GM12892 (cell line): ENCODE results near the gene ASB2.

Source experiments
- POLR2A ChIP-seq: IDR thresholded peaks from 2 replicates; pipeline ENCODE4 v1.6.1; 2011; ENCODE audit warnings: low read depth, low read length, control low read depth
- POLR2AphosphoS5 ChIP-seq: IDR thresholded peaks from 2 replicates; pipeline ENCODE4 v1.6.1; 2011; ENCODE audit warnings: low read depth, low read length, control low read depth

DNA sequence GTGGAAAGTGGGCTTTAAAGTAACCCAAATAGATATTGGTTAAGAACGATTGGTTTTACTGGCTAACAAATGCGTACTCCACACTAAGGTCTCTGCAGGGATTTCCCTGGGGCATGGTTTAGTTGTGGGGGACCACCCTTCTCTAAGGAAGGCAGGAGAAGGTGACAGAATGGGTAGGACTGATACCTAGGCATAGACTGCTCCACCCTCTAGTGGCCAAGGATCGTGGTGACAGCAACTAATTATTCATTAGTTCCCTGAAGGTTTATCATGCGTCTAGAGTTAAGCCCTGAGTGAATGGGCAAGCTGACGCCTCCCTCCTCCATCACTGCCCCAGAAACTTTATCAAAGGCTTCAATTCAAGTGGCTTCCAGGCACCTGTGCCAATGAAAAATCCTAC, 40.1 kb downstream of the ASB2 start:
- TF ChIP-seq POLR2A (no peak), POLR2AphosphoS5 (no peak)
